SK-N-SH (cell line): ENCODE results near the gene EPB41L1. TPM values are rescaled to one million over a fixed set of nuclear protein-coding genes. Genes with fewer than 3 reads are reported as not detected.

ENCODE experiments used
- CTCF ChIA-PET: fragments of 300-600, 350-600 bp; formaldehyde crosslinking; extraction: SDS; loops from one replicate; lab custom pipeline; 2021; lab: Yijun Ruan, JAX
- POLR2A ChIA-PET: fragments of 350-600 bp; sonication (Branson Sonifier 250); formaldehyde crosslinking; extraction: SDS; loops from one replicate; lab custom pipeline; 2020; ENCODE audit warnings: antibody characterized with exemption, inconsistent platforms; lab: Yijun Ruan, JAX
- DNase-seq: peaks from one replicate; pipeline ENCODE4 v3.0.0; 2012
- H2AFZ ChIP-seq: fragments of 200-600 bp; sonication (generic); 2 replicates; pipeline ENCODE4 v1.8.1; 2016; ENCODE audit warnings: antibody characterized with exemption, mild to moderate bottlenecking, low read depth
- H3F3A ChIP-seq: fragments of 200-600 bp; sonication (generic); replicated peaks from 2 replicates; pipeline ENCODE3; 2016; ENCODE audit warnings: antibody characterized with exemption, mild to moderate bottlenecking; ENCODE audit not compliant: insufficient read depth
- H3K27ac ChIP-seq, 2 experiments: fragments of 200-500 bp in 1 of 2; fragments of 200-600 bp in 1 of 2; sonication (Bioruptor generic) in 1 of 2; sonication (generic), shearing (Covaris generic) in 1 of 2; 2 replicates each; pipeline versions ENCODE4 v1.5.1 to v1.6.1; 2014 to 2016; ENCODE audit warnings: low read depth in 2 of 2, inconsistent platforms in 1 of 2, low read length in 1 of 2, mild to moderate bottlenecking in 1 of 2, mixed read lengths in 1 of 2
- H3K27me3 ChIP-seq: fragments of 200-600 bp; sonication (generic), shearing (Covaris generic); 2 replicates; pipeline ENCODE4 v1.6.1; 2016; ENCODE audit warnings: mixed run types; ENCODE audit not compliant: insufficient read depth
- H3K36me3 ChIP-seq, 2 experiments: fragments of 200-500 bp in 1 of 2; fragments of 200-600 bp in 1 of 2; sonication (Bioruptor generic) in 1 of 2; sonication (generic) in 1 of 2; replicated peaks in 1 of 2; 2 replicates each; pipeline versions ENCODE3 to v1.5.1; 2014 to 2016; ENCODE audit warnings: low read length in 1 of 2, mild to moderate bottlenecking in 1 of 2; ENCODE audit not compliant: insufficient read depth in 2 of 2, control insufficient read depth in 1 of 2
- H3K4me1 ChIP-seq, 2 experiments: fragments of 200-500 bp in 1 of 2; fragments of 200-600 bp in 1 of 2; sonication (Bioruptor generic) in 1 of 2; sonication (generic), shearing (Covaris generic) in 1 of 2; 2 replicates each; pipeline versions ENCODE4 v1.5.1 to v1.6.1; 2014 to 2016; ENCODE audit warnings: low read depth in 1 of 2, low read length in 1 of 2, mixed run types in 1 of 2; ENCODE audit not compliant: insufficient read depth in 2 of 2, control insufficient read depth in 1 of 2
- H3K4me2 ChIP-seq: fragments of 200-600 bp; sonication (generic), shearing (Covaris generic); 2 replicates; pipeline ENCODE4 v1.6.1; 2017; ENCODE audit warnings: mixed run types
- H3K4me3 ChIP-seq, 2 experiments: fragments of 200-500 bp in 1 of 2; fragments of 200-600 bp in 1 of 2; sonication (Bioruptor generic) in 1 of 2; sonication (generic), shearing (Covaris generic) in 1 of 2; 2 replicates each; pipeline versions ENCODE4 v1.5.1 to v1.8.1; 2014 to 2016; ENCODE audit warnings: low read depth in 2 of 2, inconsistent platforms in 1 of 2, low read length in 1 of 2, mild to moderate bottlenecking in 1 of 2, mixed read lengths in 1 of 2, moderate library complexity in 1 of 2
- H3K79me2 ChIP-seq: fragments of 200-600 bp; sonication (generic); 2 replicates; pipeline ENCODE4 v1.8.1; 2017; ENCODE audit warnings: mild to moderate bottlenecking; ENCODE audit not compliant: insufficient read depth
- H3K9ac ChIP-seq: fragments of 200-600 bp; sonication (generic); 2 replicates; pipeline ENCODE4 v1.6.1; 2017; ENCODE audit warnings: mixed run types
- H3K9me2 ChIP-seq: fragments of 200-600 bp; sonication (generic); 2 replicates; pipeline ENCODE4 v1.6.1; 2017; ENCODE audit warnings: mixed run types
- H3K9me3 ChIP-seq: fragments of 200-600 bp; sonication (generic); 2 replicates; pipeline ENCODE4 v1.6.1; 2017; ENCODE audit warnings: mixed run types, mild to moderate bottlenecking, moderate library complexity
- H4K20me1 ChIP-seq: fragments of 200-600 bp; sonication (generic); 2 replicates; pipeline ENCODE4 v1.6.1; 2017; ENCODE audit warnings: mild to moderate bottlenecking, mixed run types; ENCODE audit not compliant: insufficient read depth
- CTCF ChIP-seq: fragments of 200-600 bp; sonication (generic); IDR thresholded peaks from 2 replicates; pipeline ENCODE4 v1.6.1; 2017; ENCODE audit warnings: antibody characterized with exemption, mild to moderate bottlenecking, moderate library complexity
- EP300 ChIP-seq, 2 experiments: IDR thresholded peaks; 2 replicates each; pipeline versions ENCODE4 v1.4.0 to v1.6.1; 2012; ENCODE audit warnings: borderline replicate concordance in 1 of 2, low read depth in 1 of 2, low read length in 1 of 2
- FOSL2 ChIP-seq: IDR thresholded peaks from 2 replicates; pipeline ENCODE4 v1.4.0; 2012; ENCODE audit warnings: low read depth, mild to moderate bottlenecking, moderate library complexity, borderline replicate concordance
- GABPA ChIP-seq: IDR thresholded peaks from 2 replicates; pipeline ENCODE4 v1.4.0; 2012; ENCODE audit warnings: low read depth, mild to moderate bottlenecking
- GATA2 ChIP-seq: sonication (generic); formaldehyde crosslinking; IDR thresholded peaks from 2 replicates; pipeline ENCODE4 v1.5.0; 2020; ENCODE audit warnings: mild to moderate bottlenecking, missing genetic modification reagents
- MEF2A ChIP-seq: IDR thresholded peaks from 2 replicates; pipeline ENCODE4 v1.4.0; 2012; ENCODE audit warnings: low read depth, borderline replicate concordance
- NFIC ChIP-seq: IDR thresholded peaks from 2 replicates; pipeline ENCODE4 v1.4.0; 2012; ENCODE audit warnings: borderline replicate concordance
- NRF1 ChIP-seq: IDR thresholded peaks from 2 replicates; pipeline ENCODE4 v1.6.1; 2012; ENCODE audit warnings: low read depth, mild to moderate bottlenecking, low read length
- PBX3 ChIP-seq: IDR thresholded peaks from 2 replicates; pipeline ENCODE4; 2012
- RAD21 ChIP-seq: IDR thresholded peaks from 2 replicates; pipeline ENCODE4 v1.6.1; 2012; ENCODE audit warnings: mild to moderate bottlenecking, low read length
- REST ChIP-seq: IDR thresholded peaks from 2 replicates; pipeline ENCODE4 v1.6.1; 2012; ENCODE audit warnings: mild to moderate bottlenecking, low read depth, low read length, moderate library complexity
- RFX5 ChIP-seq: IDR thresholded peaks from 2 replicates; pipeline ENCODE4 v1.6.1; 2012; ENCODE audit warnings: mild to moderate bottlenecking, improper control_type of control experiment, low read length
- SIN3A ChIP-seq: IDR thresholded peaks from 2 replicates; pipeline ENCODE4 v1.6.1; 2012; ENCODE audit warnings: low read depth, mild to moderate bottlenecking, low read length, moderate library complexity, borderline replicate concordance
- SMC3 ChIP-seq: IDR thresholded peaks from 2 replicates; pipeline ENCODE4 v1.6.1; 2012; ENCODE audit warnings: low read depth, low read length, improper control_type of control experiment
- TEAD4 ChIP-seq: IDR thresholded peaks from 2 replicates; pipeline ENCODE4 v1.4.0; 2012; ENCODE audit warnings: mild to moderate bottlenecking, borderline replicate concordance; ENCODE audit not compliant: insufficient read depth
- USF1 ChIP-seq: IDR thresholded peaks from 2 replicates; pipeline ENCODE4 v1.4.0; 2012; ENCODE audit warnings: low read depth, borderline replicate concordance
- USF2 ChIP-seq: fragments of 150-350 bp; IDR thresholded peaks from 2 replicates; pipeline ENCODE4 v1.6.1; 2017; ENCODE audit warnings: antibody characterized with exemption, low read length, low read depth, borderline replicate concordance
- YY1 ChIP-seq: IDR thresholded peaks from 2 replicates; pipeline ENCODE4 v1.4.0; 2012; ENCODE audit warnings: low read depth, mild to moderate bottlenecking
- ZBTB33 ChIP-seq: IDR thresholded peaks from 2 replicates; pipeline ENCODE4 v1.4.0; 2012; ENCODE audit warnings: low read depth, borderline replicate concordance
- WGBS: methylation state at CpG from one replicate; pipeline ENCODE4 v1.1.6; 2017; ENCODE audit warnings: low lambda C conversion rate; 5-methylcytosine and 5-hydroxymethylcytosine counted together
- polyA plus RNA-seq, 3 experiments: library from polyadenylated mRNA; depleted of rRNA; stranded (reverse); fragments of >200 nt; gene quantifications; 2 replicates each; pipeline ENCODE4 v1.2.3, GENCODE V29; 2012

The EPB41L1 gene
- polyA plus RNA-seq, 1 of the 3 experiments (the other 2 are of a cell fraction) = 26.1 TPM

GRCh38 chr20:36184816-36185776 is 30.6 kb downstream of the EPB41L1 start:
- no peaks in the 10 kb centered on the region for H3K27me3 ChIP-seq
- TF ChIP-seq RFX5 = no peak
- TF ChIP-seq SIN3A = no peak
- TF ChIP-seq NFIC = no peak
- no peak for TF ChIP-seq USF2
- no peak for TF ChIP-seq FOSL2
- TF ChIP-seq ZBTB33 = no peak
- TF ChIP-seq CTCF = no peak
- no peak for TF ChIP-seq YY1
- TF ChIP-seq GABPA = no peak
- TF ChIP-seq NRF1 = no peak
- TF ChIP-seq PBX3 = no peak
- TF ChIP-seq EP300 (IDR thresholded peaks at IDR 0.05; ENCODE audit: borderline replicate concordance in 1 of 2, low read depth in 1 of 2, low read length in 1 of 2) = no peak
- TF ChIP-seq RAD21 = no peak
- no peak for TF ChIP-seq SMC3
- TF ChIP-seq TEAD4 = no peak
- no peak for TF ChIP-seq REST
- TF ChIP-seq USF1 = no peak
- no peak for TF ChIP-seq GATA2 (CRISPR knock-in tag)
- no peak for TF ChIP-seq MEF2A
- TF ChIP-seq, all 33 proteins: peak for 0
- CTCF ChIA-PET = interaction anchor here (0.9 to 2.7 kb wide), 7 partner anchors 9 to 254 kb away, joined by 3 to 19 read pairs (median 6); no protein-coding TSS in a partner anchor
- H3F3A ChIP-seq = peaks cover 3% of the 10 kb centered on the region
- no peak overlapping the region for H3K9ac ChIP-seq
- H4K20me1 ChIP-seq = no peaks in the 10 kb centered on the region
- H3K4me3 ChIP-seq = no peak overlapping the region
- H3K9me3 ChIP-seq = no peaks in the 10 kb centered on the region
- H3K79me2 ChIP-seq = no peaks in the 10 kb centered on the region
- no peak overlapping the region for H3K4me2 ChIP-seq
- peaks cover 0 to 8% of the 10 kb centered on the region in 2 experiments; a peak in 1 of 4 replicates for H3K4me1 ChIP-seq
- WGBS = 94% methylated on average over 11 of the region's 15 CpGs
- H3K9me2 ChIP-seq = no peaks in the 10 kb centered on the region
- peaks cover 0 to 33% of the 10 kb centered on the region in 2 experiments for H3K36me3 ChIP-seq
- DNase-seq = no peak
- H2AFZ ChIP-seq = no peak overlapping the region
- POLR2A ChIA-PET = no interaction called here
- H3K27ac ChIP-seq = no peak overlapping the region
